VCaP (cell line): Measurements from ENCODE around the gene DOK4.

Experiments used
- H3K27ac ChIP-seq: fragments of 450-650 bp; 2 replicates; pipeline ENCODE4 v1.5.1; 2017
- CTCF ChIP-seq: fragments of 450-650 bp; conservative IDR thresholded peaks from 2 replicates; pipeline ENCODE4 v1.5.1; 2017; ENCODE audit warnings: mild to moderate bottlenecking, moderate library complexity

DOK4 gene

GRCh38 chr16:57498031-57498430 is 11.7 kb upstream of the DOK4 start:
- TF ChIP-seq CTCF, result no peak
- H3K27ac ChIP-seq, result no peak overlapping the region

DNA sequence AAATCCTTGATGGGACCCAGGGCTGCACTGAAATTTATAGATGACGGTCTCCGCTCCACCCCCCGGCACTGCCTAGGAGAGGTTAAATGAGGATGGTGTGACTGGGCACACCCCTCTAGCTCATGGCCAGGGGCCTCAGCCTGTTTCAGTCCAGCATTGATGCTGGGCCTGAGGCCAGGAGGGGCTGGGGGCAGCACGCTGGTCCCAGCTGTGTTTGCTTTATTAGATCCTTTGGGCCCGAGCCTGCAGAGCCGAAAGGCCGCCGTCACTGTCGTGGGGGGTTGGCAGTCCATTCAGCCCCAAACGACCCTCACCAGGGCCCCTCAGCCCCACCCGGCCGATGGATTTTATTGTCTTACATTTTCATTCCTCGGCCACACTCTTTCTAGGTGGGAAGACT is 10.8 kb upstream of the DOK4 start:
- H3K27ac ChIP-seq, result no peak overlapping the region
- TF ChIP-seq CTCF, result no peak

GRCh38 chr16:57493767-57494166 is 7.5 kb upstream of the DOK4 start:
- H3K27ac ChIP-seq, result no peak overlapping the region
- TF ChIP-seq CTCF, result no peak

GRCh38 chr16:57489229-57489628 is 2.9 kb upstream of the DOK4 start:
- H3K27ac ChIP-seq, result no peak overlapping the region
- TF ChIP-seq CTCF, result no peak

DNA sequence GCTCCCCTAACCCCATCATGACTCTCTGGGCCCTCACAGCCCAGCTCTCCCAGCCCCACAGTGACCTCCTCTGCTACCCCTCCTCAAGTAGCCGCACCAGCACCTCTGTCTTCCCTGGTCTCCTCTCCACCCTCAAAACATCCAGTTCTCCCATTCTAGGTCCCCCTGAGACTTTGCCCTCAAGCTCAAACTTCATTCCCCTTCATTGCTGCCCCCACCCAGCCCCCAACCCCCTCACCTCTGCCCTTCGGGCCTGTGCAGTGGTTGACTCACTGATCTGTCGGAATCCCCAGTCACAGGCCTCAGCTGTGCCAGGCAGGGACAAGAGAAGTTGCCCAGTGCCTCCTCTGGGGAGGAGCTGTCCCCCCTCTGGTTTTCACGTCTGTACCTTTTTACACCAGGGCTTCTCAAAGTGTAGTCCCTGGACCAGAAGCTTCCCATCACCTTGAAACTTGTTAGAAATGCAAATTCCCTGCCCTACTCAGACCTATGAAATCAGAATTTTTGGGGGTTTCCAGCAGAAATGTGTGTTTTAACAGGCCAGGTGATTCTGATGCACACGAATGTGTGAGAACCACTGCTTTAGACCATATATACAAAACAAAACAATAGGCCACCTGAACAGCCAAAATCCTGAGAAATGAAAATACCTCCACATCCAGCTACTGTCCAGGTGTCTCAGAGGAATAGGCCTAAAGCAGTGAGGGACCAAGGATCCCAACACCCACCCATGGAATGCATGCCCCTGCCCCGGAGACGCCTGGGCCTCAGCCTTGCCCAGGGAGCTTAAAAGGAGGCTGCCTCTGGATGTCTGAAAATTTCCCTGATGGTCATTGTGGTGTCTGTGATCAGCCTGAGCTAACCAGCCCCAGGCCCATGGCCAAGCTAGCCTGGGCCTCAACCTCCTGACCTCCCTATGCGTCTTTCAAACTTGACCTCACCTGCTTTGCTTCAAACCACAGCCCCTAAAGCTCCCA is 853 bp upstream of the DOK4 start:
- TF ChIP-seq CTCF, result no peak
- H3K27ac ChIP-seq, result no peak overlapping the region

DNA sequence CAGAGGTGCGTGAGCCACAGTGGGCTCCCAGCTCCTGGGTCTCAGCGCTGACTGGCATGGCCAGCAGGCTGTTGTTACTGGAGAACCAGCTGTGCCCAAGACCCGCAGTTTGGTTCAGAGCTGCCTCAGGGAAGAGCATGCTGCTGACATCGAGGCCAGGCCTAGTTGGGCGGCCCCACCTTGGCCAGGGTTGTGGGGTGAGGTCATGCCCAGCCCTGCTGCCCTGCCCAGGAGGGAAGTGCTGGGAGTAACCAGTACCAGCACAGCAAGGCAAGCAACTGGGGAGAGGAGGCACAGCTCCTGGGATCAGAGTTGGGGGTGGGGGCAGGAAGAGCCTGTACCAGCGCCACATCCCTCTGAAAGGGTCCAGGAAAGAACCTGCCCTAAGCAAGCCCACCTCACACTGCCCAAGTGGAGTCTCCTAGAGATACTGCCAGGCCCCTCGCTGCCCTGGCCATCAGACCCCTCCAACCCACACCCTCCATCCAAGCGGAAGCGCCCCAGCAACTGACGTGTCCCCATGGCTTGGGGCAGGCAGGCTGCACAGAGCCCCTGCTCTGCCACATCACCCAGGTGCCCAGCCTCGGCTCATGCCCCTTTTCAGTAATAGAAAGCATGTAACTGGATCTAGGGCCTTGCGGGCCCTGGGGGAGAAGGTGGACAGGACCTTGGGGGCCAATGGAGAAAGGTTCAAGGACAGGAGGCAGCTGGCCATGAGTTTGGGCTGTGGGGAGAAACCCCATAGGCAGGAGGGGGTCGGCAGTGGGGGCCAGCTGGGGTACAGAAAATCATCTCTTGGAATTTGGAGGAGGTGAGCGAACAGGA is 990 bp downstream of the DOK4 start:
- H3K27ac ChIP-seq, result no peak overlapping the region
- no peak for TF ChIP-seq CTCF

- no peak overlapping the region for H3K27ac ChIP-seq
- no peak for TF ChIP-seq CTCF
Observed at GRCh38 chr16:57484515-57485005, 1.7 kb downstream of the DOK4 start.
